Right renal cortex interstitium (tissue), 3 donors: ENCODE results near the gene SEMA4A. TPM values are rescaled to one million over a fixed set of nuclear protein-coding genes. Genes with fewer than 3 reads are reported as not detected.

ENCODE experiments used
- DNase-seq, 3 donors: peaks; one replicate each; pipeline ENCODE4 v3.0.0-alpha.2; 2013; ENCODE audit warnings: low read depth in 3 of 3, low spot score in 2 of 3
- polyA plus RNA-seq, 3 donors: library from polyadenylated mRNA; unstranded; fragments of 120-200 nt; gene quantifications; one replicate each; pipeline ENCODE4 v1.2.1, GENCODE V29; 2013; ENCODE audit not compliant: insufficient read length in 3 of 3

SEMA4A gene
- polyA plus RNA-seq, 3 donors = 14.8 to 19.9 (median 18.3) TPM

DNA sequence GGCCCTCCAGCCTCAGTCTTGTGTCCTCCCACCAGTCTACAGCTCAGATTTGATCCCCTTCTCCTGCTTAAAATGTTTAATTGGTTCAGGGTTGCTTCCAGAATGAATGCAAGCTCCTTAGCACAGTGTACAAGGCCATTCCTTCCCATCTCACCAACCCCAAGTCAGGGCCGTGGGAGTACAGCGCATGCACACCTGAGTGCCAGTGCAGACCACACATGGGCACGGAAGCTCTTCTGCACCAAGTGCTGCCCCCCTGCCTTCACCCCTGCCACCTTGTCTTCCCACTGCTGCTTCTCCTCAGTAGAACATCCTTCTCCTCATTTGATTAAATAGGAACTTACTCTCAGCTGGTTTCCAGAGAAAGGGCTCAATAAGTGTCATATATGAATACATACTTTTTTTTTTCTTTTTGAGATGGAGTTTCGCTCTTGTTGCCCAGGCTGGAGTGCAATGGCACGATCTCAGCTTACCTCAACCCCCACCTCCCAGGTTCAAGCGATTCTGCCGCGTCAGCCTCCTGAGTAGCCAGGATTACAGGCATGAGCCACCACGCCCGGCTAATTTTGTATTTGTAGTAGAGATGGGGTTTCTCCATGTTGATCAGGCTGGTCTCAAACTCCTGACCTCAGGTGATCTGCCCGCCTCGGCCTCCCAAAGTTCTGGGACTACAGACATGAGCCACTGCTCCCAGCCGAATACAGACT is 68.8 kb downstream of the SEMA4A start:
- no peak for DNase-seq

GRCh38 chr1:156225677-156226014 is 72.3 kb downstream of the SEMA4A start:
- no peak for DNase-seq

DNA sequence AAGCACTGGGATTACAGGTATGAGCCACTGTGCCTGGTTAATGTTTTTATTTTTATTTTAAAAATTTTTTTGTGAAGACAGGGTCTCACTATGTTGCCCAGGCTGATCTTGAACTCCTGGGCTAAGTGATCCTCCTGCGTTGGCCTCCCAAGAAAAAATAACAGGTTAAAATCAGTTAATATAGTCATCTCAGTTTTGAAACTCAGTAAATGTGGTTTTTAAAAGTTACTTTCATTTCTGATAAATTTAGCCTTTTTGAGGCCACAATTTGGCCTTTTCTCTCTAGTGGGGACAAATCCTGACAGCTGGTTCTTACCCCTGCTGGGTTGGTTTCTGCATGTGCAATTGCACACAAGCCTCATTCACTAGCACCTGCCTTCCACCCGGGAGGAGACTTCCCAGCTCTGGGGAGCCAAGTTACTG is 72.7 kb downstream of the SEMA4A start:
- DNase-seq = no peak

GRCh38 chr1:156226782-156227181 is 73.4 kb downstream of the SEMA4A start:
- DNase-seq = no peak

Other genes starting within 250 kb of the SEMA4A start
- 10 to 100 TPM; 50.4 to 54.9 (median 52.9) TPM for gene RIT1, start 242.2 kb upstream of the SEMA4A start, polyA plus RNA-seq
- 10 to 100 TPM; 46.1 to 48.2 (median 48.1) TPM for gene KHDC4, start 219.2 kb upstream of the SEMA4A start, polyA plus RNA-seq
- under 1 TPM in 1 of 3 donors, not detected in 2; 0.14 TPM for gene RXFP4, start 211.9 kb upstream of the SEMA4A start, polyA plus RNA-seq
- gene ARHGEF2, start 175.0 kb upstream of the SEMA4A start, polyA plus RNA-seq = 10 to 100 TPM; 73.8 to 82.2 (median 79.5) TPM
- gene SSR2, start 132.6 kb upstream of the SEMA4A start, polyA plus RNA-seq = 100 to 1,000 TPM; 425 to 439 (median 435) TPM
- 10 to 100 TPM; 47.6 to 53.0 (median 49.8) TPM for gene UBQLN4, start 99.8 kb upstream of the SEMA4A start, polyA plus RNA-seq
- 10 to 100 TPM; 52.4 to 58.7 (median 55.7) TPM for gene LAMTOR2, start 98.8 kb upstream of the SEMA4A start, polyA plus RNA-seq
- gene RAB25, start 92.4 kb upstream of the SEMA4A start, polyA plus RNA-seq = 10 to 100 TPM; 48.2 to 62.7 (median 54.4) TPM
- gene MEX3A, start 71.1 kb upstream of the SEMA4A start, polyA plus RNA-seq = 10 to 100 TPM; 42.6 to 44.5 (median 44.2) TPM
- gene LMNA, start 38.9 kb upstream of the SEMA4A start, polyA plus RNA-seq = 10 to 100 TPM; 71.7 to 83.8 (median 82.5) TPM
- gene SLC25A44, start 40.5 kb downstream of the SEMA4A start, polyA plus RNA-seq = 10 to 100 TPM; 28.8 to 31.0 (median 30.0) TPM
- gene PMF1, start 59.4 kb downstream of the SEMA4A start, polyA plus RNA-seq = 10 to 100 TPM; 77.2 to 85.1 (median 81.0) TPM
- gene BGLAP, start 88.6 kb downstream of the SEMA4A start, polyA plus RNA-seq = 1 to 10 TPM; 1.1 to 1.5 (median 1.3) TPM
- 1 to 10 TPM; 3.0 to 4.4 (median 3.0) TPM for gene PAQR6, start 94.5 kb downstream of the SEMA4A start, polyA plus RNA-seq
- 10 to 100 TPM; 55.0 to 58.3 (median 57.6) TPM for gene SMG5, start 129.2 kb downstream of the SEMA4A start, polyA plus RNA-seq
- gene TMEM79, start 130.7 kb downstream of the SEMA4A start, polyA plus RNA-seq = 1 to 10 TPM; 4.1 to 4.8 (median 4.8) TPM
- gene GLMP, start 142.1 kb downstream of the SEMA4A start, polyA plus RNA-seq = 10 to 100 TPM; 48.9 to 55.1 (median 54.5) TPM
- not detected for gene VHLL, start 145.7 kb downstream of the SEMA4A start, polyA plus RNA-seq
- 100 to 1,000 TPM; 386 to 411 (median 410) TPM for gene CCT3, start 184.7 kb downstream of the SEMA4A start, polyA plus RNA-seq
- gene TSACC, start 184.9 kb downstream of the SEMA4A start, polyA plus RNA-seq = under 1 TPM; 0.50 to 0.83 (median 0.69) TPM
- gene RHBG, start 215.6 kb downstream of the SEMA4A start, polyA plus RNA-seq = 10 to 100 TPM in 2 of 3 donors, 1 to 10 TPM in 1; 8.7 to 12.3 (median 10.7) TPM